Fibroblast of skin of scalp (primary cell): ENCODE results near the gene ARHGAP15.
A peak's percentile ranks its signal among the peaks of the same experiment; 100 is the strongest.

ENCODE experiments used
- DNase-seq: peaks from one replicate; pipeline ENCODE4 v3.0.0-alpha.2; 2013

The ARHGAP15 gene

DNA sequence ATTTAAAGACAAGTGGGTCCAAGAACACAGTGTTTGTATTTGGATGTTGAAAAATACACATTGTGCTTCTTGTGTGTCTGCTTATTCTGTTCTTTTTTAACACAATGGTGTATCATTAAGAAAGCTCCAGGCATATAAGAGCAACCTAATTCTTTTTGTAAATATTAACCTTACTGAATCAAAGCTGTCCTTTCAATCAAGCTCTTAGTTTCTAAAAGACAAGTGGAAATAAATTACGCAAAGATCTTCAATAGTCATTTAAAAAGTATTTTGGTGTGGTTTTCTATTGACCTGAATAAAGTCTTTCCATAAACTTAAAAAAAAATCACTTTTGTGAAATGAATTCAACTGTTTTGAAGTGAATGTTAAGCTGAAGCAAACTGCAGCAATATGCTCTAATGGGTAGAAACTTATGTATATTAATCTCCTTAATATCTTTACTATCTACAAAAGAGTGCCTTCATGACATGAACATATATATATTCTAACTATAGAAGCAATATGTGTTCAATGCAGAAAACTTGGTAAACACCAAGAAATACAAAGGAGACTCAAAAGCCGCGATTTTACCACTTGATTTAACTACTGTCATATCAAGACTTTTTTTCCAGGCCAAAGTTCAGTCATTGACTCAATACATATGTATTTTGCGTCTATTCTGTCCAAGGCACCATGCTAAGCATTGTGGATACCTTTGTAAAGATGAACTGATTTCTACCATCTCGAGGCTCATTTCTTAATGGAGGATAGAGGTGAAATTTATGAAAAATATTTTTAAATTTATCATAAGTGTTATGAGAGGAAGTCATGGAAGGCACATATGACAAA lies 97.7 kb downstream of the ARHGAP15 start:
- no peak for DNase-seq

DNA sequence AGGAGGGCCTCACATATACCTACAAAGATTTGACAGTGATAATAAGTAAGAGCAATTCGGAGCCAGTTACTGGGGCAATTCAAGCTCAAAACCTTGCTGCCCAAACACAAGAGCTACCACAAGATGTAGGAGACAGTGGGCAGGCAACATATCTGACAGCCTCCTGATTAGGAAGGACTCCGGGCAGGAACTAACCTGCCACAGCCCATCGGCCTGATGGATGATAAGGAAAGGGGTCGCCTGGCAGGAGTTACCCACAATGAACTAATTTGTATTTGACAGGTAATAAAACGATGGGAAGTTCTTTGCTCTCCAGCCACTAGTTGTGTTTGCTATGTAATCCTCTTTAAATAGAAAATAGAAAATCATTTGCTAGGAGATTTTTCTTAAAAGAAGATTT lies 100.2 kb downstream of the ARHGAP15 start:
- DNase-seq = no peak

DNA sequence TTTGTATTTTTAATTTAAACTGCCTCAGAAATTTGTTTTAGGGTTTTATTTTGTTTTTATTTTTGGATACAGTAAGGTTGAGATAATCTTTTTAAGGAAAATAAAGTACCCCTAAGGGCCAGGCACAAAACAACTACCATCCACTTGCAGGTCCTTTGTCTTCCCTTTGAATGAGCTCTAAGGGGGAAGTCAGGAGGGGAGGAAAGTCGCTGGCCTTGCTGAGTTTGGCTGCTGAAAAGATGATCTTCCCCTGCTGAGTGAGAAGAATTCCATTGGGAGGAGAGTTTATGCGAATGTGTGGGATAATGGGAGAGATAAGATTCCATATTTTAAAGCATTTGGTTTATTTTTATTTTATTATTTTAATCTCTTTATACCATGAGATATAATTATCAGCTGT lies 100.7 kb downstream of the ARHGAP15 start:
- no peak for DNase-seq

DNA sequence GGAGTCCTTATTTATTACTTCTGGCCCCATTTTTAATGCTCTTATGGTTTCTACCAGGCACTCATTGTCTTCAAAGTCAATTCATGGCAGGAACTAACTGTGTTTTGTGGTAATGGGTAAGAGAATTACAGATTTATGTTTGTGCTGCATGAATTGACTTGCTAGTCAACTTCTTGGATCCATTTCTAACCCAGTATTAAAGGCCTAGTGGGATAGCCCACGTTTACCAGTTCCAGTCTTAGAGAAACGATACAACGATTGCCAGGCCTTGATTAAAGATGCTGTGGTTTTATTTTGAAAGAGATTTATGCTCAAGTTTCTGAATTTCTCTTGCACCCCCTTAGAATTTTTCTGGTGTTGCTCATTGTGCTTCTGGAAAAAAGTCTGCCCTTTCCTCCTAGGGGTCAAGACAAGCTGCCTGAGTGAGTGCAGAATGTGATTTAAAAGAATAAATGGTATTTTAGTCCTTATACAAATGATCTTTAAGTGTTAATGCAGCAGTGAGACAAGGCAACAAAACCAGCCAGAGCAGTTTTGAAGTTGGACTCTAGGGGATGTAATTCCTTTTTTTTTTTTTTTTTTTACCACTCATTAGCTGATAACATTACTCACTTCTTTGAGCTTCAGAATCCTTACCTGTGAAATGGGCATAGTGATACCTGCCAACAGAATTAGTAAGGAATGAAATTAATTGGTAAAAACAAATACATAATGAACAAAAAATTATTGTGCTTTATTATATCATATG lies 101.5 kb downstream of the ARHGAP15 start:
- no peak for DNase-seq

DNA sequence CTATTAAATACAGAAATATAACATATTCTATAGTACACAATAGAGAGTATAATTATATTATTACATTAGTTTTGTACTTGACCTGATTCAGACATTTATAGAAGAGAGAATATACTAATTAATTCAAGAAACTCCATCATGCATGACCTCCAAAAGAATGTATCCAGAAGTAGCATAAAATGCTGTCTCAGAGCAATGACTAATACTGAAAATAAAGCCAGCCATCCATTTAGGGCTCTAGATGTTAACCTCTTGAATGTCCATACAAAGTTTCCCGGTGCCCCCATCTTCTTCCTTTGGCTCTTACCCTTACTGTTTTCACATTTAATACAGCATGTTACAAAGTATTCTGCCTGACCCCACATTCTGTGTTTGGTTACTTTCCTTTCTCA lies 102.0 kb downstream of the ARHGAP15 start:
- DNase-seq = peak; percentile 9

DNA sequence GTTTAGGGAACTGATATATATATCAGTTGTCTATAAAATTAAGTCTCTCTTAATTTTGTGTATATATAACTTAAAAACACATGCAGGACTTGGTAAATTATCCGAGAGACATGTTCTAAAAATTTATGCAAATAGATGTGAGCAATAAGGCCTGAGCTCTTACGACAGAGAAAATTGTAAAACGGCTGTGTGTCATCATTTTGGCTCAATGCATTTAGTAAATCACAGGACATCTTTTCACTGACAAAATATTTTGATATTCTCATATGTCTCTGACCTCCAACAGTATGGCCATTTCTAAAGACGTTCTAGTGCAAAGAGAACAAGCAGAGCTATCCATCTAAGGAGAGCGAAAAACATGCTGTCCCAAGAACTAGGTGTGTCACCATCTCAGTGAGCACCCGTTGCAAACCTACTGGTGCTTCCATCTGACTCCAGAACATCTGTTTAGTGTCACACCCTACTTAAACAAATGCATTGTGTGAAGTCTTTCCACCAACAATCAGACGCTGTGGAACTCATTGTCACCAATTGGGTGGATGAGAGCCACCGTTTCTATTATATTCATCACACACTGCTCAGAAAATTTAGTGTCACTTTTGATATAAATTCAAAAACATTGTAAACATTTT lies 108.0 kb downstream of the ARHGAP15 start:
- no peak for DNase-seq

DNA sequence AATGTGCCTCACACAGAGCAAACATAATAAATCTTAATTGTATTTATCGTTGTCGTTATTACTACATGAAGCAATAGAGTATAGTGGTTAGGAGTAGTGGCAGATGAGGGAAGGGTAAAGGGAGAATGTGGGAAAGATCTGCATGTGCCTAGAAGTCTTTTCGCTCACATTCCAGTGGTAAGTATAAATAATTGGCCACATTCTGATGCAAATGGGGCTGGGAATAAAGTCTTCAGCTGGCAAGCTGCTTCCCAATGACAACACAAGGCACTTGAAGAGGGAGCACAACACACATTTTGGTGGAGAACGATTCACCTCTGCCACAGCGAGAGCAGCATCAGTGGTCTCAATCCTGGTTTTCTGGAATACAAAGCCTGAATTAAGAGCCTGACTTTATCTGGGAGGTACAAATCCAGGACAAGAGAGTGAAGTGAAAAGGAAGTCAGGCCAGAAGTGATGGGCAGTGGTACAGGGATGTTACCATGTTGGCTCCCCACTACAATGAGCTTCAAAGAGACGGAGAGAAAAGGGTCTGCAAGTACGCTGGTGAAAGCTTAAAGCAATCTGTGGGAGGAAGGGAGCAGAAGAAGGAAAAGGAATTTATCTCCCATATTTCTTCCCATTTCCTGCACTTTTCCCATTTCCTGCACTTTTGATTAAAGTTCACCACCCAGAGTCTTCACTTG lies 112.3 kb downstream of the ARHGAP15 start:
- peak; percentile 28 for DNase-seq

DNA sequence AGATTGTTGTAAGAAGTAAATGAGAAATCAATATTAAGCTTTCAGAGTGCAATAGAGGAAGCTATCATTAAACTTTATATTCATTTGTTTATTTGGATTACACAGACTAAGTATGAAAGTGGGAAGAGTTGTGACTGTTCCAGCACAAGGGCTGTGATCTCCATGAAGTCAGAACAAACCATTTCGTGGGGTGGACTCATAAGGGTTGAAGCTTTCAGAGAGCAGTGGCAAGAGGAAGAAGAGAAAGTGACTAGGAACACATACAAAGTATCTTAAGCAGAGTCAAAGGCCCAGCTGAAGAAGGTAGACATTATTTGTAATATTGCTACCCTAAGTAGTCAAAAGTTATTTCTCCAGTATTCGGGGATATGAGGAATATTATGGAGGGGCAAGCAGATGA lies 117.0 kb downstream of the ARHGAP15 start:
- no peak for DNase-seq

DNA sequence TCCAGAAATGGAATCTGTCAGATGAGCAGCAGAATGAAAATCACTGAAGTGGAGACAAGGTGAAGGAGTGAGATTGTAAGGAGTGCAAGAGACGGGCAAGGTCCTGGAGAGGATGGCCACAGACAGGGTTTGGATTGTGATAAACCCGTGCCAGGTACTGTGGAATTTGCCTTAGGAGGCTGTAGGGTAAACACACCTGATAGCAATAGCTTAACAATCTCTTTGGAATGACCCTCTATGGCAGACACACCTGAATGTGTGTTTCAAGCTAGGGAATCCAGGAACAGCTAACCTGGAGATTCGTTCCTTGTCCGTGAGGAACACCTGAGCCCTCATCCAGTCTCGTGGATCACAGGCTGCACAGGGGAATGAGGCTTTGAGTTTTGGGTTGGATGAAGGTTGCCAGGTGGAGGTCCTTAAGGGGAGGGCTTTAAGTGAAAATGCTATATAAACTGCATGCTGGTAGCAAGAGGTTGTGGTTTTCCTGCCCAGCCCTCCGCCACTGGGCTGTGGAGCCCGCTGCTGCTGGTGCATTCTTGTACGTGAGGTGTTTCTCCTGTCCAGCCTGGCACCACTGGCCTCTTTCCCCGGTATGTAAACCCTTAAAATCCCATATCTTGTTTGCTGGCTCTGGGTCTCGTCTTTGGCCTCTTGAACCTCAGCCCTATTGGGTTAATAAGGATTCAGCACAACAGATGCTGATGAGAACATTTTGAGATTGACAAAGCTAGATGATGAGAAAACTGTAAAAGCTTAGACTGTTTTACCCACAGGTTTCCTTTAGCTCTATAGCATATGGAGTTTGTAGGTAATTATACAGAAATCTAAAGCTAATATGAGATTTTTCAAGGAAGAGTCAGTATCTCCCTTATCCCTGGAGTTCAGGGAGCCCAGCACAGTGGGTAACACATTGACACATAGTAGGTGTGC lies 117.9 kb downstream of the ARHGAP15 start:
- no peak for DNase-seq

DNA sequence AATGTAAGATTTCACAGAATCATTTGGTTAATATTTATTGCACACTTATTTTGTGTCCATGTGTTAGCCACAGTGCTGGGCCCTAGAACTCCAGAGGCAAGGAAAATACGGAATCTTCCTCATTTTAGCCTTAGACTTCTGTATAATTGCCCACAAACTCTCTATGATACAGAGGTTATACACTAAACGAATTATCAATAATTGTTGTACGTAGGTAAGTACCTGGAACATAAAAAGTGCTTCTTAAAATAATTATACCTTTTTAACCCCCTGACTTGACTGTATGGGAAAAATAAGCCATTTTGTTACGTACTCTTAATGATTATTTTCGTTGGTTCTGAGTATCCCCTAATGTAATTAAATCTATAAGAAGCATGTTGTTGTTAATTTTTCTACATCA lies 119.4 kb downstream of the ARHGAP15 start:
- no peak for DNase-seq

DNA sequence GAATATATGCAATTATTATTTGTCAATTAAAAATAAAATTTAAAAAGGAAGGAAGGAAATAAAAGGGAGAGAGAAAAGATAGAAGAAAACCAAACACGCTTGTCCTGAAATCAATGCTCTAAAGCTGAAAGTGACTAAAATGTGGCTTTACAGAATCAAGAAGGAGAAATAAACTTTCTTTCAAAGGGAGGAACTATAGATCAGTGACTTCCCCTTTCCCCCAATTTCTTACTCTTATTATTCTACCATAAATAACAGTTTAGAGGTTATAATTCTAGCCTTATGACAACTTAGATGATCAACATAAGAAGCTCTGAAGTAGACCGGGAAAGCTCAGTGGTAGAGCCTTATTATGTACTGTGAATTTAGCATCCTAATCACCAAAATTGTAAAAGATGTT lies 122.5 kb downstream of the ARHGAP15 start:
- DNase-seq = no peak

DNA sequence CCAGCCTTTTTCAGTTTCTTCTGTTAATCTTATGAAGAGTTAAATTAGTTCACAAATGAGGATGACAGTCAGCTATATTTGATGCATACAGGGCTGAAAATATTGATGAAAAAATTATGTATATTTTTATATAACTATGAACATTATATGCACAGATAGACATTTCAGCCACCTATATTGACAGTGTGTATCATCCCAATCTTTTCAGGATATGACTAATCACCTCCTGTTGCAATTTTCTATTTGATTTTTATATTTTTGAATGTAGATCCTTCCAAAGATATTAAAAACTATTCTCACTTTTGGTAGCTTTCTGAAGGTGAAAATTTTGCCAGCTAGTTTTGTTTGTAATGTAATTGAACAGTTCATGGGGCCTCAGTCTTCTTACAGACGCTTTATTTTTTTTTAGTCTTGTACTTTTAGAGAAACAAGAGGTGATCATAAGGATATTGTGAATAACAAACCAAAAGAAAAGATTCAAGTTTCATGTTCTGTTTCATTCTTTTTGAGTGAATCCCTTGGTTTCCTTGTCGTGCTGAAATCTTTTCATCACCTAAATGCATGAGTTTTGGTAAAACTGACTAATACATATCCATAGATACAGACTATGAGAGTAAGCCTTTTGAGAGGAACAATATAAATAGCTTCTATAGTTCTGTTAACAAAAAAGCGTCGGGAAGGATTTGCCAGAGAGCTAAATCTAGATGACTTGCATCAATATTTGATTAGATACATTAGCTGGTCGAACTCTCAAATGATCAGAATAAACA lies 123.1 kb downstream of the ARHGAP15 start:
- DNase-seq = no peak

DNA sequence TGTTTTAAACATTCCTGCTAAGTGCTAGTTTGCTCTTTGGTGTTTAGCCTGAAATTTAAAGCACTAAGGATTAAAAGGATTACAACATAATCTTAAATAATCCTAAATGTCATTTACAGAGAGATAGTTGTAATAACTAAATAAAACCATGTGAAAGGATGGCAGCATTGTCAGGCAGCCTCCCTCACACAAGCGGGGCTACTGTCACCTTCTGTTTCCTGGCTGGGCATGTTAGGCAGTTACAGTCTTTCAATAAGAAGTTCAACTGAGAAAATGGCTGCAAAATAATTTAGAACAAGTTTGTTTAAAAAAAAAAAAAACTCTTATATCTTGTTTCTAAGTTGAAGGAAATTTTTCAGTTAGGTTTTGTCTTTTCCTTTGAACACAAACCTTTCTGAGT lies 124.9 kb downstream of the ARHGAP15 start:
- DNase-seq = no peak

DNA sequence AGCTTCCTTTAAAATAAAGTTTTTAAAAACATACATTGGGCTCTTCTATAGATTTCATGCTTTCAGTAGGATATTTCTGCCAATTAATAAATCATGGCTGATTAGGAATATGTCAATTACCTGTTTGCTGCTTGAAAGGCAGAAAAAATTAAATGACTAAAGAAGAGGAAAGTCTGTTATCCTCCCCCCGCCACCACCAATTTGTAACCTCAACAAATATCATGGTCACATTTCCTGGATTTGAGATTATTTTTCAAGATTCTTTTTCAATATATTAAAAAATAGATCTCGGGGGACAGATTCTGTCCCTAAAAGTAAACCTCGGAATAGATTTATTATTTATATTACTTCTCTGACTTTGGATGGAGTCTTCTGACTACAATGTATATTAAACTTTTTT lies 125.9 kb downstream of the ARHGAP15 start:
- no peak for DNase-seq

DNA sequence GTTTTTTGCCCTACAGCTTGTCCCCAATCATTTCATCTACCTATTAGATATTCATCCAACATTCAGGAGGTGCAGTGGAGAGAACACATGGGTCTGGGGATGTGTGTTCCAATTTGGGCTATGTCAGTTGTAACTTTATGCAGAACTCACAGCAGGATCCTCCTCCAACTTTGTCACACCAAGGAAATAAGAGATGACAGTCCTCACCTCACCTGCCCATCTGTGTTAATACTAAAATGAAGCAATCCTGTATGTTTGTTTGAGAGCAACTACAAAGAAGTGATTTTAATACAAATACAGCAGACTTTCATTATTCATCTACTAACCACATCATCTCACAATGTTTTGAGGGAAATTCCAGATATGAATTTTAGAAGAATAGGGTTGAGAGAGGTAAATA lies 126.7 kb downstream of the ARHGAP15 start:
- DNase-seq = no peak

DNA sequence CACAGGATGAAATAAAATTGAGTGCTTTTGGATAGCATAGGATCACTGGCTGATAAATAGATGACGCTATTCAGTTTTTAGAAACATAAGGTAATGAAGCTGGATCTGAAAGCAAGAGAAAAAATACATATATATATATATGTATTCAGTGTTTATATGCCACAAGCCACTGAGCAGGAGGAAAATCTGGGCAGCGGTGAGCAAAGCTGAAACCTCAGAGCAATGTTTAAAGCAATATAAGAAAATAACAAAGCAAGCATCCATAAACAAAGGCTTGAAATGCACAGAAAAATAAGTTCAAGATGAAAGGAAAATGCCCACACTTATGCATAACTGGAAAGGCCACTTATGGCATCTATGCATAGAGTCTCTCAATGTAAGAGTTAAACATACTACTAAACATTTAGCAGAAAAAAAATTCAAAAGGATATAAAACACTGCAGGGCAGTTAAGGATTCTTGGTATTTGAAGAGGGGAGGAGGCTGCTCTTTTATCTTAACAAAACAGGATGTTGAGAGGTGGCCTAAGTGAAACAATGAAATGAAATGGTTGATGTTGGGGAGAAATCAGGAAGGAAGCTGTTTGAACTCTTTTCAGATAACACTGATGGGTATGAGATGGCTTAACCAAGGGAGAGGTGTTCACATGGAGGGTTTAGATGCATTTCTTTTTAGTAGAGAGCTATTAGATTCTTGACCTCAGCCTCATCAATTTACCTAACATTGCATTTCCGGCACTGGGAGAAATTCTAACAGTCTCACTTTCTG lies 129.1 kb downstream of the ARHGAP15 start:
- no peak for DNase-seq

DNA sequence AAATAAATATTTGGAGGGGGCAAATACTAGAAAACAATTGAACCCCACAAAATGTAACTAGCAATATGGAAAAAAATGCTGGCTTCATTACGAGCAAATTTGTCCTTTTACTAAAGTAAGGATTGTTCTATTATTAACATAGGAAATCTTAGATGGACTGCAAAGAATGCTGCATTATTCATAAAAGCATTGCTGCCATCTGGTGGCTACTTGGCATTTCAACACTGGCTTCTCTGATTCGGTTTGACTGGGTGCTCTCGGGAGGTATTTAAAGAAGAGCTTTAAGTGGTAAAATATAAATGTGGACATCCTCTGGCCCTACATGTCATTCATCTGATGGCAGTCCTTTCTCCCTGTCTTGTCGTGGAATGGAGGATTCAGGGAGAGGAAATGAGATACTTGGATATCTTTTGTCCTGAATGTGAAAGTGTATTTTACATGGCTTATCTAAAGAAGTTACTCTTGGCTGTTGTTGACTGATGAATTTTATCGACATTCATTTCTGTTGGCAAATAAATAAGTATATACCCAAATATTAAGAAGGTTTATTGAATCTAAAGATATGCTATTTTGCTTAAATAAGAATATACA lies 130.2 kb downstream of the ARHGAP15 start:
- DNase-seq = peak; percentile 71

DNA sequence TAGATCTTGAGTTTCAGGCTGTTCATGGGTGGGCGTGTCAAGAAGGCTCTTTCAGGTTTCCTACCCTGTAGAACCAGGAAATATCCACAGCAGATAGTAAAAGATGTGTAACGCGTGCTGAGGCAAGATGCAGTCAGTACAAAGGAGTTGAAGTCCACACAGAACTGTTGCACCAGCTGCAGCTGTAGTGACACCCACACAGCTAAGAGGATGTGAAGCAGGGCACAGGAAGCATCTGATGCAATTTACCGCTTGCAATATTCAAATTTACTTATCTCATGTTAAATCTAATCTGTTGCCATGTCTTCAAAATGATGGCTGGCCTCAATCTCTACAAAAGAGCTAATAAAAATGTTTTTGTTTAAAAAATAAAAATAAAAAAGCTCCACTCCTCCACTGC lies 132.8 kb downstream of the ARHGAP15 start:
- DNase-seq = no peak

DNA sequence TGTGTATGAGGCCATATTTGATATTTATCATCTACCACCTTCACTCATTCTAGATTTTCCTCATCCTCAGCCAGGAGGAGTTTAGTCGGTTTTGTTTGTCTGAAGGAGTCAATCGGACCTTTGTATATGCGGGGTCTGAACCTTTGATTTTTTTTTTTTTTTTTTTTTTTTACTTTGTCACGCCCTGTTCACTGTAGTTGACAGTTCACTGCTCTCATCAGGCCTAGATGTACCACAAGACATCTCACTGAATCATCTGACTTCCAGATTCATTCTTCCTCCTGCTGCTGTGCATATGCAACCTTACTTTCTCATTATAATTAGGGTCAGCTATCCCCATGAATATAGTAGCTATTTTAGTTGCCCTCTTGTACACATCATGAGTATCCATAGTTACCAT lies 133.2 kb downstream of the ARHGAP15 start:
- no peak for DNase-seq

DNA sequence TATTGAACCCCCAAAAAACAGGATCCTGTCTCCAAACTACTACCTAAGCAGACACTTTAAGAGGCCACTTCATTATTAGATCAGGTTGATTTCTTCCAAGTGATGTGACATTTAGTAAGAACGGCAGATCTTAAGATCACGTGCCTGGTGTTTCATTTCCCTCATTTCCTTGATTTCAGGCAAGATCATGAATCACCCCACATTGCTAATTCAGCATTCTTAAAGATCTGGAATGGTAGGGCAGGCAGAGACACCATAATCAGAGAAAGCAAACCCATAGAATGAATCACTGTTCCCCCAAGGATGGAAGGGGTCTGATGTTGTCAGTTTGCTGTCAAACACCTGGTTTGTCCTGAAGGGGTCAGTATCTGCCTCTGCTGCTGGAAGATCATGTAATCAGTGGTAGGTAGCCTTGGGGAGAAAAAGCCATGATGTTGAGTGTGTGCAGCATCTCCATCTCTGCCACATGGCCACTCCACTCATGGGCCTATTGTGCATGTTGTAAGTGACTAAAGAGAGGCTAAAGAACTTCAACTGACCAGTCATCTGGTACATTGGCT lies 133.9 kb downstream of the ARHGAP15 start:
- DNase-seq = no peak
